BLaER1 treated with 17β-estradiol and CSF1 and Interleukin-3, amounts not matched to agents 10 nM and 100 nM (cell line): ENCODE data around the gene PIMREG.

ENCODE experiments used
- H3K27ac ChIP-seq, 11 experiments: shearing (Covaris generic); formaldehyde crosslinking; 2 replicates each; pipeline ENCODE4 v1.8.1; 2022
- H3K27me3 ChIP-seq, 11 experiments: shearing (Covaris generic); formaldehyde crosslinking; 2 replicates each; pipeline ENCODE4 v1.8.1; 2022
- H3K36me3 ChIP-seq, 11 experiments: shearing (Covaris generic); formaldehyde crosslinking; 2 replicates each; pipeline ENCODE4 v1.8.1; 2022
- H3K4me1 ChIP-seq, 10 experiments: shearing (Covaris generic); formaldehyde crosslinking; 2 replicates each; pipeline ENCODE4 v1.8.1; 2022
- H3K4me2 ChIP-seq, 11 experiments: shearing (Covaris generic); formaldehyde crosslinking; 2 replicates each; pipeline ENCODE4 v1.8.1; 2022
- H3K4me3 ChIP-seq, 10 experiments: shearing (Covaris generic); formaldehyde crosslinking; 2 replicates each; pipeline ENCODE4 v1.8.1; 2022
- H3K9ac ChIP-seq, 11 experiments: shearing (Covaris generic); formaldehyde crosslinking; 2 replicates each; pipeline ENCODE4 v1.8.1; 2022
- H3K9me3 ChIP-seq, 11 experiments: shearing (Covaris generic); formaldehyde crosslinking; replicated peaks in 1 of 11; 2 replicates each; pipeline ENCODE4 v1.8.1; 2022
- H4K20me1 ChIP-seq, 11 experiments: shearing (Covaris generic); formaldehyde crosslinking; 2 replicates each; pipeline ENCODE4 v1.8.1; 2022
- Cebpa-rat ChIP-seq, 11 experiments: shearing (Covaris generic); IDR thresholded peaks; 2 replicates each; pipeline ENCODE4 v1.8.1; 2022

Gene PIMREG

DNA sequence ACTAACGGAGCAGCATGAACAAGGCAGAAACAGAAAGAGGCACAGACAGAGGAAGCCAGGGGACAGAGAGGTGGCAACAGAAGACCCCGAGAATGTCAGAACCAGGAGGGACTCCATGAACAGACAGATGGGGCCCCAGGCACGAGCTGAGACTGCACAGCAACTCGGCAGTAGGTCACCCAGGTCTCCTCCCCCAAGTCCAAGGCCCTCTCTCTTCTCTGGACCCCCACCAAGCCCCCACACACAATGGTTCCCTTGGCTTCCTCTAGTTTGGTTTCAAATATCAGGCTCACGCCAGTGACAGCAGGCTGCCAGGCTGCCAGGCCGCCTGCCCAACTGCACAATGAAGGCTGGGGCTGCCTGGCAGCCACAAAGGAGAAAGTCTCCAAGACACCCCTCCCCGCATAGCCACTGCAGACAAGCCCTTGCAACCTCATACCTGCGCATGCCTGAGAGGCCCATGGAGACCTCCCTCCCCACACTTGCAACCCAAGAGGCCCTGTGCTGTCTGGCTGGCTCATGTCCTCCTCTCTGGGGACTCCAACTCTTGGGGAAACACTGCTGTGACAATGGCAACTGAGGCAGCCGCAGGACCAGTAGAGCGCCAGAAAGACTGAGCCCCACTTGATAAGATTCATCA is 54.8 kb downstream of the PIMREG start:
- H3K27me3 ChIP-seq: peaks cover 0 to 40% (median 0%) of the 10 kb centered on the region in 11 experiments; a peak in 5 of 22 replicates
- peaks cover 0 to 24% (median 0%) of the 10 kb centered on the region in 11 experiments; a peak in 7 of 22 replicates for H4K20me1 ChIP-seq
- peak overlapping the region in 10 of 11 experiments; percentile 75 to 97 (median 94); a peak in 19 of 22 replicates for H3K4me2 ChIP-seq
- H3K9ac ChIP-seq: peak overlapping the region in 2 of 11 experiments; percentile 19 to 63; a peak in 1 of 22 replicates
- H3K27ac ChIP-seq: peak overlapping the region in 2 of 11 experiments; percentile 77 to 83; a peak in 2 of 22 replicates
- H3K36me3 ChIP-seq: no peaks in the 10 kb centered on the region
- H3K4me1 ChIP-seq: peaks cover 35 to 59% (median 54%) of the 10 kb centered on the region in 10 experiments
- TF ChIP-seq Cebpa-rat (IDR thresholded peaks at IDR 0.05): no peak
- no peaks in the 10 kb centered on the region for H3K9me3 ChIP-seq
- H3K4me3 ChIP-seq: no peak overlapping the region
